IPS DF 6.9 (cell line): ENCODE results near the gene FBXL7.

Source experiments
- DNase-seq: peaks from one replicate; pipeline ENCODE4 v3.0.0-alpha.2; 2013; ENCODE audit warnings: low read depth, low spot score
- H3K27ac ChIP-seq: one replicate; pipeline ENCODE4 v1.5.1; 2013; ENCODE audit warnings: low read length, control low read depth
- H3K27me3 ChIP-seq: 2 replicates; pipeline ENCODE4 v1.6.1; 2013; ENCODE audit warnings: mild to moderate bottlenecking, low read length; ENCODE audit not compliant: control insufficient read depth, insufficient read depth
- H3K36me3 ChIP-seq: 2 replicates; pipeline ENCODE4 v1.6.1; 2013; ENCODE audit warnings: low read length; ENCODE audit not compliant: control insufficient read depth, insufficient read depth
- H3K4me1 ChIP-seq: 2 replicates; pipeline ENCODE4 v1.6.1; 2013; ENCODE audit warnings: low read length; ENCODE audit not compliant: control insufficient read depth, insufficient read depth
- H3K4me3 ChIP-seq: 2 replicates; pipeline ENCODE4 v1.5.1; 2013; ENCODE audit warnings: mild to moderate bottlenecking, low read length
- H3K9me3 ChIP-seq: 2 replicates; pipeline ENCODE4 v1.6.1; 2013; ENCODE audit warnings: low read length, inconsistent platforms; ENCODE audit not compliant: control insufficient read depth, insufficient read depth
- WGBS: extraction: QIAGEN DNeasy Blood & Tissue Kit; methylation state at CpG from one replicate; pipeline ENCODE4 v1.1.7; 2013; ENCODE audit warnings: mixed read lengths, missing lambda C conversion rate; ENCODE audit not compliant: insufficient read length, insufficient coverage; 5-methylcytosine and 5-hydroxymethylcytosine counted together

Gene FBXL7

GRCh38 chr5:15573590-15573989 is 73.6 kb downstream of the FBXL7 start:
- Histone ChIP-seq H3K27ac (no peak overlapping the region), H3K9me3 (no peaks in the 10 kb centered on the region), H3K4me3 (no peak overlapping the region), H3K27me3 (no peaks in the 10 kb centered on the region), H3K36me3 (no peaks in the 10 kb centered on the region), H3K4me1 (peaks cover 1% of the 10 kb centered on the region)
- no CpG with 5 or more reads among the region's 4 CpGs for WGBS
- no peak for DNase-seq

- no CpG with 5 or more reads among the region's 1 CpG for WGBS
These were observed 74.1 kb downstream of the FBXL7 start for GRCh38 chr5:15574128-15574527.

GRCh38 chr5:15574806-15575325 is 74.9 kb downstream of the FBXL7 start:
- Histone ChIP-seq H3K36me3 (no peaks in the 10 kb centered on the region), H3K9me3 (no peaks in the 10 kb centered on the region), H3K4me1 (peaks cover 1% of the 10 kb centered on the region), H3K27me3 (no peaks in the 10 kb centered on the region), H3K27ac (no peak overlapping the region), H3K4me3 (no peak overlapping the region)
- no peak for DNase-seq
- no CpG with 5 or more reads among the region's 3 CpGs for WGBS

More at GRCh38 chr5:15574128-15574527, 74.1 kb downstream of the FBXL7 start:
- no peak overlapping the region for H3K27ac ChIP-seq
- no peaks in the 10 kb centered on the region for H3K27me3 ChIP-seq
- no peaks in the 10 kb centered on the region for H3K36me3 ChIP-seq
- H3K9me3 ChIP-seq = no peaks in the 10 kb centered on the region
- peaks cover 1% of the 10 kb centered on the region for H3K4me1 ChIP-seq
- H3K4me3 ChIP-seq = no peak overlapping the region
- DNase-seq = no peak

GRCh38 chr5:15575666-15576065 is 75.7 kb downstream of the FBXL7 start:
- H3K27ac ChIP-seq = no peak overlapping the region
- no peaks in the 10 kb centered on the region for H3K36me3 ChIP-seq
- H3K4me3 ChIP-seq = no peak overlapping the region
- no peaks in the 10 kb centered on the region for H3K27me3 ChIP-seq
- no peak for DNase-seq
- peaks cover 1% of the 10 kb centered on the region for H3K4me1 ChIP-seq
- no peaks in the 10 kb centered on the region for H3K9me3 ChIP-seq

GRCh38 chr5:15577132-15577531 is 77.2 kb downstream of the FBXL7 start:
- no peaks in the 10 kb centered on the region; the same call in 1 of the 2 replicates for H3K4me1 ChIP-seq
- H3K27ac ChIP-seq = no peak overlapping the region
- no peaks in the 10 kb centered on the region for H3K9me3 ChIP-seq
- WGBS = no CpG with 5 or more reads among the region's 10 CpGs
- no peaks in the 10 kb centered on the region for H3K36me3 ChIP-seq
- no peaks in the 10 kb centered on the region for H3K27me3 ChIP-seq
- H3K4me3 ChIP-seq = no peak overlapping the region
- no peak for DNase-seq

GRCh38 chr5:15577831-15578230 is 77.9 kb downstream of the FBXL7 start:
- H3K4me3 ChIP-seq = no peak overlapping the region
- WGBS = no CpG with 5 or more reads among the region's 2 CpGs
- H3K9me3 ChIP-seq = no peaks in the 10 kb centered on the region
- no peaks in the 10 kb centered on the region; the same call in 1 of the 2 replicates for H3K4me1 ChIP-seq
- no peaks in the 10 kb centered on the region for H3K36me3 ChIP-seq
- DNase-seq = no peak
- H3K27me3 ChIP-seq = no peaks in the 10 kb centered on the region
- no peak overlapping the region for H3K27ac ChIP-seq

GRCh38 chr5:15579193-15579990 is 79.4 kb downstream of the FBXL7 start:
- no peak overlapping the region for H3K4me3 ChIP-seq
- no peak overlapping the region for H3K27ac ChIP-seq
- no peak for DNase-seq
- WGBS = no CpG with 5 or more reads among the region's 3 CpGs
- H3K4me1 ChIP-seq = no peaks in the 10 kb centered on the region
- H3K27me3 ChIP-seq = no peaks in the 10 kb centered on the region
- no peaks in the 10 kb centered on the region for H3K36me3 ChIP-seq
- no peaks in the 10 kb centered on the region for H3K9me3 ChIP-seq

GRCh38 chr5:15584528-15584927 is 84.5 kb downstream of the FBXL7 start:
- WGBS = no CpG with 5 or more reads among the region's 1 CpG
- Histone ChIP-seq H3K27me3 (no peaks in the 10 kb centered on the region), H3K36me3 (no peaks in the 10 kb centered on the region), H3K9me3 (no peaks in the 10 kb centered on the region), H3K4me1 (0 out of 2 replicates have a peak, but pooled peaks cover 2% of the 10 kb centered on the region), H3K27ac (no peak overlapping the region), H3K4me3 (no peak overlapping the region)
- DNase-seq = no peak

- Histone ChIP-seq H3K36me3 (no peaks in the 10 kb centered on the region), H3K9me3 (no peaks in the 10 kb centered on the region), H3K4me1 (0 out of 2 replicates have a peak, but pooled peaks cover 2% of the 10 kb centered on the region), H3K27ac (no peak overlapping the region), H3K27me3 (no peaks in the 10 kb centered on the region), H3K4me3 (no peak overlapping the region)
- no peak for DNase-seq
- no CpG with 5 or more reads among the region's 2 CpGs for WGBS
These were observed 85.1 kb downstream of the FBXL7 start for GRCh38 chr5:15585128-15585527.

GRCh38 chr5:15585841-15586591 is 86.0 kb downstream of the FBXL7 start:
- no peaks in the 10 kb centered on the region for H3K36me3 ChIP-seq
- no peaks in the 10 kb centered on the region for H3K9me3 ChIP-seq
- 0 out of 2 replicates have a peak, but pooled peaks cover 2% of the 10 kb centered on the region for H3K4me1 ChIP-seq
- H3K27me3 ChIP-seq = no peaks in the 10 kb centered on the region
- no peak overlapping the region for H3K4me3 ChIP-seq
- no CpG with 5 or more reads among the region's 1 CpG for WGBS
- H3K27ac ChIP-seq = no peak overlapping the region
- DNase-seq = no peak
